Suprapubic skin (tissue), 4 donors: ENCODE data around the gene PPP2R2B. TPM values are rescaled to one million over a fixed set of nuclear protein-coding genes. Genes with fewer than 3 reads are reported as not detected.

Source experiments
- DNase-seq, 2 donors: peaks; one replicate each; pipeline ENCODE4 v3.0.0-alpha.2; 2019; ENCODE audit warnings: low spot score in 2 of 2
- H3K27ac ChIP-seq: fragments of 200-600 bp; sonication (generic); one replicate; pipeline ENCODE4 v1.5.1; 2019
- H3K27me3 ChIP-seq: fragments of 200-600 bp; sonication (generic); one replicate; pipeline ENCODE4 v1.5.1; 2019
- H3K36me3 ChIP-seq: fragments of 200-600 bp; sonication (generic); one replicate; pipeline ENCODE4 v1.5.1; 2019
- H3K4me1 ChIP-seq: fragments of 200-600 bp; sonication (generic); one replicate; pipeline ENCODE4 v1.5.1; 2019
- H3K4me3 ChIP-seq: fragments of 200-600 bp; sonication (generic); one replicate; pipeline ENCODE4 v1.5.1; 2019; ENCODE audit warnings: mild to moderate bottlenecking
- H3K9me3 ChIP-seq: fragments of 200-600 bp; sonication (generic); one replicate; pipeline ENCODE4 v1.5.1; 2019
- EP300 ChIP-seq: sonication (generic); formaldehyde crosslinking; IDR thresholded peaks from one replicate; pipeline ENCODE4 v1.6.1; 2017; ENCODE audit warnings: antibody characterized with exemption
- POLR2A ChIP-seq, 2 donors: fragments of 450-650 bp; IDR thresholded peaks; one replicate each; pipeline ENCODE4 v1.6.1; 2017; ENCODE audit warnings: antibody characterized with exemption in 2 of 2, mild to moderate bottlenecking in 2 of 2, moderate library complexity in 2 of 2
- POLR2AphosphoS5 ChIP-seq, 3 donors: sonication (generic); formaldehyde crosslinking; IDR thresholded peaks; one replicate each; pipeline ENCODE4 v1.6.1; 2017; ENCODE audit warnings: antibody characterized with exemption in 3 of 3
- WGBS: methylation state at CpG from one replicate; pipeline ENCODE4 v1.1.5; 2018; 5-methylcytosine and 5-hydroxymethylcytosine counted together
- total RNA-seq, 4 donors: library from RNA; depleted of rRNA; stranded (reverse); fragments of >200 nt; gene quantifications; one replicate each; pipeline ENCODE4 v1.1.0, GENCODE V29; 2016
- TF ChIP-seq, protein P1 (sequence below), 2 donors: fragments of 200-600 bp in 1 of 2; fragments of 450-650 bp in 1 of 2; sonication (generic) in 1 of 2; IDR thresholded peaks; one replicate each; pipeline ENCODE4 v1.5.1; 2016 to 2019; ENCODE audit warnings: antibody characterized with exemption in 2 of 2, mild to moderate bottlenecking in 1 of 2, moderate library complexity in 1 of 2

The PPP2R2B gene
- total RNA-seq, 4 donors from 2014 or later = 1.2 to 6.4 (median 3.8) TPM

DNA sequence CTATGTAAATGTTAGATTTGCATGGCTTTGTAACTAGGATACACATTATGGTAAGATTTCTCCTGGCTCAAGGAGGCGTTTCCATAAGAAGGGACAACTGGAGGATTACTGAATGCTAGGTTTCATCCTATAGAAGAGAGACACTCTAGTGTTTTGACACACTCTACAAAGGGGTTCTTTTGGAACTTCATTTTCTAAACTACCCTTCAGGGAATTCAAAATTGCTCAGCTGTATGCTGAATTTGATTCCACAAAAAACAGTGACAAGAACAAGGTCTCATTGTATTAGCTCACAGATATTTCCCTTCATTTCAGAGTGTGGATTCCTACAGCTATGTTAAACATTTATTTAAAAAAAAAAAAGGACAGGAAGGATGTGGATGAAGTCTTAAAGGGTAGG, 151.7 kb downstream of the PPP2R2B start:
- Histone ChIP-seq H3K27ac (no peak overlapping the region), H3K27me3 (no peaks in the 10 kb centered on the region), H3K36me3 (no peaks in the 10 kb centered on the region), H3K4me3 (no peak overlapping the region), H3K4me1 (no peaks in the 10 kb centered on the region), H3K9me3 (peaks cover 9% of the 10 kb centered on the region)
- no peak for DNase-seq
- 85% methylated on average over 1 of the region's 1 CpG for WGBS
- TF ChIP-seq POLR2AphosphoS5 (IDR thresholded peaks at IDR 0.05) = no peak

- H3K9me3 ChIP-seq = peaks cover 9% of the 10 kb centered on the region
- no peaks in the 10 kb centered on the region for H3K36me3 ChIP-seq
- TF ChIP-seq POLR2AphosphoS5 (IDR thresholded peaks at IDR 0.05) = no peak
- TF ChIP-seq, protein P1, sequence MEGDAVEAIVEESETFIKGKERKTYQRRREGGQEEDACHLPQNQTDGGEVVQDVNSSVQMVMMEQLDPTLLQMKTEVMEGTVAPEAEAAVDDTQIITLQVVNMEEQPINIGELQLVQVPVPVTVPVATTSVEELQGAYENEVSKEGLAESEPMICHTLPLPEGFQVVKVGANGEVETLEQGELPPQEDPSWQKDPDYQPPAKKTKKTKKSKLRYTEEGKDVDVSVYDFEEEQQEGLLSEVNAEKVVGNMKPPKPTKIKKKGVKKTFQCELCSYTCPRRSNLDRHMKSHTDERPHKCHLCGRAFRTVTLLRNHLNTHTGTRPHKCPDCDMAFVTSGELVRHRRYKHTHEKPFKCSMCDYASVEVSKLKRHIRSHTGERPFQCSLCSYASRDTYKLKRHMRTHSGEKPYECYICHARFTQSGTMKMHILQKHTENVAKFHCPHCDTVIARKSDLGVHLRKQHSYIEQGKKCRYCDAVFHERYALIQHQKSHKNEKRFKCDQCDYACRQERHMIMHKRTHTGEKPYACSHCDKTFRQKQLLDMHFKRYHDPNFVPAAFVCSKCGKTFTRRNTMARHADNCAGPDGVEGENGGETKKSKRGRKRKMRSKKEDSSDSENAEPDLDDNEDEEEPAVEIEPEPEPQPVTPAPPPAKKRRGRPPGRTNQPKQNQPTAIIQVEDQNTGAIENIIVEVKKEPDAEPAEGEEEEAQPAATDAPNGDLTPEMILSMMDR (IDR thresholded peaks at IDR 0.05) = no peak
- TF ChIP-seq EP300 = no peak
- no peak for TF ChIP-seq POLR2A (IDR thresholded peaks at IDR 0.05)
- no peak overlapping the region for H3K27ac ChIP-seq
- no peaks in the 10 kb centered on the region for H3K4me1 ChIP-seq
- H3K27me3 ChIP-seq = no peaks in the 10 kb centered on the region
- DNase-seq = no peak
- WGBS = 78% methylated on average over 2 of the region's 2 CpGs
- H3K4me3 ChIP-seq = no peak overlapping the region
Measured at GRCh38 chr5:146726020-146726419, 152.5 kb downstream of the PPP2R2B start.

DNA sequence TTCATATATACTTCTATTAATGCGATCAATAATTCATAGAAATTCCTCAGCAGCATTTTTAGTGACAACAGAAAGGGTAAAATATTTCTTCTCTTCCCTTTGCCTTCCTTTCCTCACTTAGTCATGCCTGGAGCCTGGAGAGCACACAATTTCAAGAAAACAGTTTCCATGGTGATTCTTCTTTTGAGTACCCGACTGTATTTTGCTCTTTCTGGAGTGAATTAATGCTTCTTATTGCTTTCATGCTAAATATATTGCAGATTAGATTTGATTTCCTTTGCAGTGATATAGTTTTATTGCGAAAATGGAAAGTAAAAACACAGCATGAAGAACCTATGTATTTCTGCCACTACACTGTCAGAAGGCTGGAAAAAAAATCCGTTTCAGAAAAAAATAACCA, 153.5 kb downstream of the PPP2R2B start:
- no peak for DNase-seq
- no peaks in the 10 kb centered on the region for H3K4me1 ChIP-seq
- H3K4me3 ChIP-seq = no peak overlapping the region
- H3K9me3 ChIP-seq = peaks cover 9% of the 10 kb centered on the region
- no peak overlapping the region for H3K27ac ChIP-seq
- no peaks in the 10 kb centered on the region for H3K36me3 ChIP-seq
- H3K27me3 ChIP-seq = no peaks in the 10 kb centered on the region
- WGBS = 62% methylated on average over 4 of the region's 4 CpGs
- TF ChIP-seq POLR2A (IDR thresholded peaks at IDR 0.05) (no peak), EP300 (no peak), POLR2AphosphoS5 (IDR thresholded peaks at IDR 0.05) (no peak)
- TF ChIP-seq, protein P1 (IDR thresholded peaks at IDR 0.05) = no peak

DNA sequence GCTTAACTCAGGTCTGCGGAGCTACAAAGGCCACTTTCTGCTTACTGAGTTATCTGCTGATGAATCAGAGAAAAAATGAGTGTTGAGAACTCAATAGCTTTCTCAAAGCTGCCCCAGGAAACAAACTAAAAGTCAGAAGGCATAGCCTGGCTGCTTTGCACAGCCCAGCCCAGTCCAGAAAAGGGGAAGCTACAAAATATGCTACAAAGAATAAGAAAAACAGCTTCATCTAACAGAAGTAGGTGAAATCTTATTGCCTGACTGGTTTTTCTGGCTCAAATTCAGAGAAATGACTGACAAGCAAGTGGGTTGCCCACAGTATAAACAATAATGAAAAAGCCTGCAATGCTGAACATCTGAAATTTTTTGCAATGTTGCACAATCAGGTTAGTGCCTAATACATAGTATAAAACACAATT, 156.2 kb downstream of the PPP2R2B start:
- no peak overlapping the region for H3K27ac ChIP-seq

DNA sequence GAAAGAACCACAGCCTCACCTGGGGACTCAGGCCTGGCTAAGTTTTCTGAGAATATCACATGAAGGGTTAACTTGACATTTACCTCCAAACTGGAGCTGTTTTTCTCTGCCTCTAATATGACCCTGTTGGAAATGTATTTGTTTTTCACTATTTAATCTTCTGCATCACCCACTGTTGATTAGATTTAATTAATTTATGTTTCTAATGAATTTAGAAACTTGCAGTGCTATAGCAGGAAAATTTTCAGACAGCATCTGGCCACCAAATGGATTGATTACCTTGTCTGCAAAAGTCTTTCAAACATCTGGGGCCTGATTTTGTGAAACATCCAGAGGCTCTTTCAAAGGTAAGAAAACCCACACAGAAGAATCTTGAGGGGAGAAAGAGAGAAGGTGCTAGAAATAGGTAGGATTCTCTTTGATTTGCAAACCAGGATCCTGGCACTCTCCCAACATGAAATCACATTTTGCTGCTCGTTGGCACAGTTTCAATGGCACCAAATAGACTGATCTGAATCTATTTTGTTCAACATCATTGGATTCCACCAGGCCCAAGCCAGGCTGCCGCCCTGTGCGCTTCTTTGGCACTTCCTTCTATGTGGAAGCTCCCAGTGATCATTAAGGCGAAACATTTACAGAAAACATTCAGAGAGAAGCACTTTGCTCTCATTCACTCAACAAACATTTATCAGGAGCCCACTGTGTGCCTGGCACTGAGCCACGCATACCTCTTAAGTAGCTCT, 157.3 kb downstream of the PPP2R2B start:
- DNase-seq = no peak
- no peaks in the 10 kb centered on the region for H3K36me3 ChIP-seq
- TF ChIP-seq POLR2A (IDR thresholded peaks at IDR 0.05) (no peak), POLR2AphosphoS5 (IDR thresholded peaks at IDR 0.05) (no peak)
- H3K27me3 ChIP-seq = no peaks in the 10 kb centered on the region
- H3K4me1 ChIP-seq = peaks cover 6% of the 10 kb centered on the region
- no peaks in the 10 kb centered on the region for H3K9me3 ChIP-seq
- H3K4me3 ChIP-seq = no peak overlapping the region
- WGBS = 67% methylated on average over 5 of the region's 5 CpGs
- no peak overlapping the region for H3K27ac ChIP-seq

More for the DNA sequence above, 156.2 kb downstream of the PPP2R2B start:
- TF ChIP-seq POLR2A (IDR thresholded peaks at IDR 0.05) (no peak), POLR2AphosphoS5 (IDR thresholded peaks at IDR 0.05) (no peak), EP300 (no peak)
- TF ChIP-seq, protein P1 (IDR thresholded peaks at IDR 0.05) = no peak
- Histone ChIP-seq H3K27me3 (no peaks in the 10 kb centered on the region), H3K9me3 (no peaks in the 10 kb centered on the region), H3K4me1 (peaks cover 6% of the 10 kb centered on the region), H3K4me3 (no peak overlapping the region), H3K36me3 (no peaks in the 10 kb centered on the region)
- no peak for DNase-seq
- 73% methylated on average over 1 of the region's 1 CpG for WGBS

DNA sequence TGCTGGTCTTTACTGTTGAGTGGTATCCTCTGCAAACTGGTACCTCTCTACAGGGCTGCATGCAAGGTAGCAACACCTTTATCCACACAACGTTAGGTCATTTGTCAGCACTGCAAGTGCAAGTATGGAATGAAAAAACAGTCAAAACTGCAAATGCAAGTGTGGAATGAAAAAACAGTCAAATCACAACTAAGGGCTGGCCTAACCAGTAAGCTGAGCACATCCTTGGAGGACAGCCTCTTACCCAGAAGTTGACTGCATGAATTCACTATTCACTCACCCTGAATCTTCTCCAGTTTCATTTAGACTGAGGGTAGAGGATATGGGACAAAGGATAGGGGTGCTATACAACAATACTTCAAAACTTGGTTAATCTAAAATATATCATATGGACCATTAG, 158.4 kb downstream of the PPP2R2B start:
- Histone ChIP-seq H3K27me3 (no peaks in the 10 kb centered on the region), H3K4me3 (no peak overlapping the region), H3K27ac (no peak overlapping the region), H3K36me3 (no peaks in the 10 kb centered on the region), H3K4me1 (peaks cover 6% of the 10 kb centered on the region), H3K9me3 (no peaks in the 10 kb centered on the region)
- TF ChIP-seq POLR2AphosphoS5 (IDR thresholded peaks at IDR 0.05) = no peak
- TF ChIP-seq POLR2A (IDR thresholded peaks at IDR 0.05) = no peak
- TF ChIP-seq EP300 = no peak
- TF ChIP-seq, protein P1 (IDR thresholded peaks at IDR 0.05) = no peak
- no peak for DNase-seq
- WGBS = 71% methylated on average over 1 of the region's 1 CpG
